OCI-LY3 (cell line): ENCODE data around the gene CPSF3.

Experiments
- EZH2phosphoT487 ChIP-seq: fragments of 200-600 bp; shearing (Covaris generic); IDR thresholded peaks from 2 replicates; pipeline ENCODE4 v1.6.1; 2018; ENCODE audit warnings: antibody characterized with exemption, mixed run types, low read depth
- TF ChIP-seq, protein P1 (sequence below): fragments of 200-600, 300-600 bp; sonication (generic); IDR thresholded peaks from 2 replicates; pipeline ENCODE4 v1.5.1; 2014; ENCODE audit warnings: antibody characterized with exemption, low read length, low read depth

DNA sequence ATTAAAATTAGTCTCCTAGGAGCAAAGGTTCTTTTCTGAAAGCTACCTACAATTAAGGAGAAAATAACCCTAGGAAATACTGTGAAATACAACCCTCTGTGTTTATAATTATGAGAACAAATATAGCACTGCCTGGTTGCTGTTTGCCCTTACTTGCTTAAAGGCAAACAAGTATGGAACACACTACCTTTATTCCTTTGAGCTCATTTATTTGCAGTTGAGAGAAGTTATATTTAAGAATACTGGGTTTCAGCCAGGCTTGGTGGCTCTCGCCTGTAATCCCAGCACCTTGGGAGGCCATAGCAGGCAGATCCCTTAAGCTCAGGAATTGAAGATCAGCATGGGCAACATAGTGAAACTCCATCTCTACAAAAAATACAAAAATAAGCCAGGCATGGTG, 27.8 kb downstream of the CPSF3 start:
- TF ChIP-seq, protein P1, sequence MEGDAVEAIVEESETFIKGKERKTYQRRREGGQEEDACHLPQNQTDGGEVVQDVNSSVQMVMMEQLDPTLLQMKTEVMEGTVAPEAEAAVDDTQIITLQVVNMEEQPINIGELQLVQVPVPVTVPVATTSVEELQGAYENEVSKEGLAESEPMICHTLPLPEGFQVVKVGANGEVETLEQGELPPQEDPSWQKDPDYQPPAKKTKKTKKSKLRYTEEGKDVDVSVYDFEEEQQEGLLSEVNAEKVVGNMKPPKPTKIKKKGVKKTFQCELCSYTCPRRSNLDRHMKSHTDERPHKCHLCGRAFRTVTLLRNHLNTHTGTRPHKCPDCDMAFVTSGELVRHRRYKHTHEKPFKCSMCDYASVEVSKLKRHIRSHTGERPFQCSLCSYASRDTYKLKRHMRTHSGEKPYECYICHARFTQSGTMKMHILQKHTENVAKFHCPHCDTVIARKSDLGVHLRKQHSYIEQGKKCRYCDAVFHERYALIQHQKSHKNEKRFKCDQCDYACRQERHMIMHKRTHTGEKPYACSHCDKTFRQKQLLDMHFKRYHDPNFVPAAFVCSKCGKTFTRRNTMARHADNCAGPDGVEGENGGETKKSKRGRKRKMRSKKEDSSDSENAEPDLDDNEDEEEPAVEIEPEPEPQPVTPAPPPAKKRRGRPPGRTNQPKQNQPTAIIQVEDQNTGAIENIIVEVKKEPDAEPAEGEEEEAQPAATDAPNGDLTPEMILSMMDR, result no peak
- no peak for TF ChIP-seq EZH2phosphoT487
